K562 (cell line): ENCODE data around the gene RDH11. TPM values are rescaled to one million over a fixed set of nuclear protein-coding genes. Genes with fewer than 3 reads are reported as not detected.
A peak's percentile ranks its signal among the peaks of the same experiment; 100 is the strongest.

Experiments
- BRF1 ChIP-seq: IDR thresholded peaks from 3 replicates; pipeline ENCODE4 v1.6.1; 2011; ENCODE audit warnings: borderline replicate concordance, mild to moderate bottlenecking; ENCODE audit not compliant: insufficient read length; ENCODE audit errors: extremely low read depth
- CEBPB ChIP-seq: fragments of 450-650 bp; IDR thresholded peaks from 2 replicates; pipeline ENCODE4 v1.6.1; 2016; ENCODE audit warnings: missing genetic modification characterization, missing compliant biosample characterization
- CTBP1 ChIP-seq: fragments of 450-650 bp; IDR thresholded peaks from 2 replicates; pipeline ENCODE4 v1.6.1; 2016; ENCODE audit warnings: borderline replicate concordance
- CXXC5 ChIP-seq: fragments of 250-450 bp; sonication (Bioruptor Pico); IDR thresholded peaks from 2 replicates; pipeline ENCODE4 v1.8.0; 2022; ENCODE audit warnings: inconsistent platforms, mild to moderate bottlenecking, moderate library complexity
- HMGN3 ChIP-seq: IDR thresholded peaks from 2 replicates; pipeline ENCODE4 v1.6.1; 2011; ENCODE audit warnings: borderline replicate concordance, low read depth, mild to moderate bottlenecking, mixed read lengths, low read length; ENCODE audit not compliant: insufficient read length; ENCODE audit errors: extremely low read depth
- IFI16 ChIP-seq: fragments of 250-450 bp; sonication (Bioruptor Pico); IDR thresholded peaks from 2 replicates; pipeline ENCODE4 v2.1.2; 2022; ENCODE audit warnings: mild to moderate bottlenecking, inconsistent platforms
- L3MBTL2 ChIP-seq: fragments of 450-650 bp; IDR thresholded peaks from 2 replicates; pipeline ENCODE4 v1.6.1; 2016; ENCODE audit warnings: mild to moderate bottlenecking, moderate library complexity
- NCOA6 ChIP-seq: fragments of 450-650 bp; IDR thresholded peaks from 2 replicates; pipeline ENCODE4 v1.6.1; 2017; ENCODE audit warnings: mild to moderate bottlenecking
- NFIC ChIP-seq: fragments of 450-650 bp; IDR thresholded peaks from 2 replicates; pipeline ENCODE4 v1.6.1; 2017; ENCODE audit warnings: mild to moderate bottlenecking, inconsistent platforms
- NFYB ChIP-seq: IDR thresholded peaks from 2 replicates; pipeline ENCODE4 v1.6.1; 2011; ENCODE audit warnings: mild to moderate bottlenecking, moderate library complexity; ENCODE audit not compliant: insufficient read length; ENCODE audit errors: extremely low read depth
- NR2C1 ChIP-seq, 2 experiments: fragments of 450-650 bp; IDR thresholded peaks; 2 replicates each; pipeline ENCODE4 v1.6.1; 2017; ENCODE audit warnings: mild to moderate bottlenecking in 2 of 2, antibody characterized with exemption in 1 of 2, inconsistent platforms in 1 of 2, missing compliant biosample characterization in 1 of 2, missing genetic modification characterization in 1 of 2
- TCFL5 ChIP-seq: fragments of 250-450 bp; sonication (Bioruptor Pico); conservative IDR thresholded peaks from 2 replicates; pipeline ENCODE4 v1.6.1; 2021; ENCODE audit warnings: mild to moderate bottlenecking, moderate library complexity, matching md5 sums
- ZKSCAN8 ChIP-seq: fragments of 200-800 bp; sonication (Bioruptor generic); IDR thresholded peaks from 2 replicates; pipeline ENCODE4 v1.6.1; 2016; ENCODE audit warnings: missing genetic modification characterization, missing compliant biosample characterization
- ZNF134 ChIP-seq: fragments of 250-450 bp; sonication (Bioruptor Pico); conservative IDR thresholded peaks from 2 replicates; pipeline ENCODE4 v1.4.0; 2020
- ZNF354B ChIP-seq: fragments of 250-450 bp; sonication (Bioruptor Pico); IDR thresholded peaks from 2 replicates; pipeline ENCODE4 v1.4.0; 2020
- polyA plus RNA-seq, 8 experiments: library from polyadenylated mRNA; depleted of rRNA in 4 of 8; stranded (reverse) in 5 of 8; unstranded in 3 of 8; fragments of >200 nt; fragmentation: Nextera tagmentation in 2 of 8; fragmentation: Illumina TruSeq in 1 of 8; extraction: Ambion mirVana in 2 of 8; extraction: Trizol in 1 of 8; gene quantifications; 2 replicates each; pipeline versions ENCODE4 v1.2.1 to v1.2.3, GENCODE V29; 2011 to 2014; ENCODE audit warnings: inconsistent platforms in 1 of 8, missing spikeins in 1 of 8
- total RNA-seq, 7 experiments: library from RNA; depleted of rRNA in 6 of 7; stranded (reverse); fragments of >200 nt in 6 of 7; fragmentation: Illumina TruSeq in 2 of 7; extraction: Trizol in 2 of 7; gene quantifications; 2 replicates each; pipeline versions ENCODE4 v1.2.1 to v1.2.3, GENCODE V29; 2011 to 2021; ENCODE audit warnings: low replicate concordance in 1 of 7
- TF ChIP-seq, protein P1 (sequence below): fragments of 450-650 bp; IDR thresholded peaks from 2 replicates; pipeline ENCODE4 v1.7.1; 2018; ENCODE audit warnings: mild to moderate bottlenecking, low read depth; ENCODE audit not compliant: partially characterized antibody
- TF ChIP-seq, protein P2 (sequence below): fragments of 450-650 bp; IDR thresholded peaks from 2 replicates; pipeline ENCODE4 v1.6.1; 2017; ENCODE audit warnings: antibody characterized with exemption
- TF ChIP-seq, protein P3 (sequence below): fragments of 450-650 bp; IDR thresholded peaks from 2 replicates; pipeline ENCODE4 v1.6.1; 2018; ENCODE audit warnings: mild to moderate bottlenecking, low read depth; ENCODE audit not compliant: partially characterized antibody
- TF ChIP-seq, protein P4 (sequence below): sonication (generic); formaldehyde crosslinking; IDR thresholded peaks from 2 replicates; pipeline ENCODE4 v1.4.0; 2020; ENCODE audit warnings: mild to moderate bottlenecking, missing genetic modification reagents

Gene RDH11
- total and polyA plus RNA-seq, 9 of the 15 experiments (the other 6 are each of a cell fraction or from before 2014, with no cell fraction given) = 50.6 to 172 (median 70.5) TPM

DNA sequence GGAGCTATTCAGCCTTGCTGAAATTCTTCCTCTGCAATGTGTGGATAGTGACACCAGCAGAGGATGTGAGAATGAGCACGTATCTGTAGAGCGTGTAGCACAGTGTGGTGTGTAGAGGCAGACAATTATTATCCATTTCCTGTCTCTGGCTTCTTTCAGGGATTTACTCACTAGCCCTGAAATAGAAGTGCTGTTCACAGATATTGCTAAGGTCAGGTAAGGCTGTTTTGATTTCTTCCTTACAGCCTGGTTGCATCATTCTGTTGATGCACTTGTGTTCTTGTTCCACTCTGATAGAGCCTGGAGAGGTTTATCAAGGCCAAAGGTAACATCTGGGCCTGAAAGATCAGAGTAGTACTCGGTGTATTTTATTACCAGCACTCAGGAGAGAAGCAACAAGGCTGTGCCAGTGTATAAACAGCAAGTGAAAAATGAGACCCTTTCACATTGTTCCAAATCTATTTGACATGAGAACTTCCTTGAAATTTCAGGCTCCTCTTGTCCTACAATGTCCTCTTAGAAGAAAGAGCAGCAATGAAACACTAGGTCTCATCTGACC lies 59.1 kb downstream of the RDH11 start (continued):
- TF ChIP-seq, protein P1, sequence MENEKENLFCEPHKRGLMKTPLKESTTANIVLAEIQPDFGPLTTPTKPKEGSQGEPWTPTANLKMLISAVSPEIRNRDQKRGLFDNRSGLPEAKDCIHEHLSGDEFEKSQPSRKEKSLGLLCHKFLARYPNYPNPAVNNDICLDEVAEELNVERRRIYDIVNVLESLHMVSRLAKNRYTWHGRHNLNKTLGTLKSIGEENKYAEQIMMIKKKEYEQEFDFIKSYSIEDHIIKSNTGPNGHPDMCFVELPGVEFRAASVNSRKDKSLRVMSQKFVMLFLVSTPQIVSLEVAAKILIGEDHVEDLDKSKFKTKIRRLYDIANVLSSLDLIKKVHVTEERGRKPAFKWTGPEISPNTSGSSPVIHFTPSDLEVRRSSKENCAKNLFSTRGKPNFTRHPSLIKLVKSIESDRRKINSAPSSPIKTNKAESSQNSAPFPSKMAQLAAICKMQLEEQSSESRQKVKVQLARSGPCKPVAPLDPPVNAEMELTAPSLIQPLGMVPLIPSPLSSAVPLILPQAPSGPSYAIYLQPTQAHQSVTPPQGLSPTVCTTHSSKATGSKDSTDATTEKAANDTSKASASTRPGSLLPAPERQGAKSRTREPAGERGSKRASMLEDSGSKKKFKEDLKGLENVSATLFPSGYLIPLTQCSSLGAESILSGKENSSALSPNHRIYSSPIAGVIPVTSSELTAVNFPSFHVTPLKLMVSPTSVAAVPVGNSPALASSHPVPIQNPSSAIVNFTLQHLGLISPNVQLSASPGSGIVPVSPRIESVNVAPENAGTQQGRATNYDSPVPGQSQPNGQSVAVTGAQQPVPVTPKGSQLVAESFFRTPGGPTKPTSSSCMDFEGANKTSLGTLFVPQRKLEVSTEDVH = peak; percentile 64
- TF ChIP-seq ZNF354B (CRISPR knock-in tag) = 0 out of 2 replicates have a peak, but pooled peaks have one; percentile 51
- peak; percentile 97 for TF ChIP-seq CEBPB (tag)
- TF ChIP-seq HMGN3 = peak; percentile 57
- peak; percentile 92 for TF ChIP-seq NFIC
- TF ChIP-seq TCFL5 = peak; percentile 79; the same call in 1 of the 2 replicates
- TF ChIP-seq BRF1 = no peak
- TF ChIP-seq IFI16 = no peak
- no peak for TF ChIP-seq NFYB
- no peak for TF ChIP-seq NCOA6
- TF ChIP-seq, protein P2, sequence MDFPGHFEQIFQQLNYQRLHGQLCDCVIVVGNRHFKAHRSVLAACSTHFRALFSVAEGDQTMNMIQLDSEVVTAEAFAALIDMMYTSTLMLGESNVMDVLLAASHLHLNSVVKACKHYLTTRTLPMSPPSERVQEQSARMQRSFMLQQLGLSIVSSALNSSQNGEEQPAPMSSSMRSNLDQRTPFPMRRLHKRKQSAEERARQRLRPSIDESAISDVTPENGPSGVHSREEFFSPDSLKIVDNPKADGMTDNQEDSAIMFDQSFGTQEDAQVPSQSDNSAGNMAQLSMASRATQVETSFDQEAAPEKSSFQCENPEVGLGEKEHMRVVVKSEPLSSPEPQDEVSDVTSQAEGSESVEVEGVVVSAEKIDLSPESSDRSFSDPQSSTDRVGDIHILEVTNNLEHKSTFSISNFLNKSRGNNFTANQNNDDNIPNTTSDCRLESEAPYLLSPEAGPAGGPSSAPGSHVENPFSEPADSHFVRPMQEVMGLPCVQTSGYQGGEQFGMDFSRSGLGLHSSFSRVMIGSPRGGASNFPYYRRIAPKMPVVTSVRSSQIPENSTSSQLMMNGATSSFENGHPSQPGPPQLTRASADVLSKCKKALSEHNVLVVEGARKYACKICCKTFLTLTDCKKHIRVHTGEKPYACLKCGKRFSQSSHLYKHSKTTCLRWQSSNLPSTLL = no peak
- peak; percentile 49; the same call in 1 of the 2 replicates for TF ChIP-seq L3MBTL2
- TF ChIP-seq, protein P3, sequence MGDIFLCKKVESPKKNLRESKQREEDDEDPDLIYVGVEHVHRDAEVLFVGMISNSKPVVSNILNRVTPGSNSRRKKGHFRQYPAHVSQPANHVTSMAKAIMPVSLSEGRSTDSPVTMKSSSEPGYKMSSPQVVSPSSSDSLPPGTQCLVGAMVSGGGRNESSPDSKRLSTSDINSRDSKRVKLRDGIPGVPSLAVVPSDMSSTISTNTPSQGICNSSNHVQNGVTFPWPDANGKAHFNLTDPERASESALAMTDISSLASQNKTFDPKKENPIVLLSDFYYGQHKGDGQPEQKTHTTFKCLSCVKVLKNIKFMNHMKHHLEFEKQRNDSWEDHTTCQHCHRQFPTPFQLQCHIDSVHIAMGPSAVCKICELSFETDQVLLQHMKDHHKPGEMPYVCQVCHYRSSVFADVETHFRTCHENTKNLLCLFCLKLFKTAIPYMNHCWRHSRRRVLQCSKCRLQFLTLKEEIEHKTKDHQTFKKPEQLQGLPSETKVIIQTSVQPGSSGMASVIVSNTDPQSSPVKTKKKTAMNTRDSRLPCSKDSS = no peak
- peak; percentile 67; the same call in 1 of the 2 replicates for TF ChIP-seq ZNF134 (CRISPR knock-in tag)
- peak; percentile 70 for TF ChIP-seq NR2C1 (IDR thresholded peaks at IDR 0.05)
- peak; percentile 92 for TF ChIP-seq NR2C1 (tag; IDR thresholded peaks at IDR 0.05)
- peak; percentile 69; the same call in 1 of the 2 replicates for TF ChIP-seq ZKSCAN8 (CRISPR knock-in tag)
- peak; percentile 93 for TF ChIP-seq CTBP1
- TF ChIP-seq CXXC5 (CRISPR knock-in tag) = peak; percentile 90
- TF ChIP-seq, protein P4, sequence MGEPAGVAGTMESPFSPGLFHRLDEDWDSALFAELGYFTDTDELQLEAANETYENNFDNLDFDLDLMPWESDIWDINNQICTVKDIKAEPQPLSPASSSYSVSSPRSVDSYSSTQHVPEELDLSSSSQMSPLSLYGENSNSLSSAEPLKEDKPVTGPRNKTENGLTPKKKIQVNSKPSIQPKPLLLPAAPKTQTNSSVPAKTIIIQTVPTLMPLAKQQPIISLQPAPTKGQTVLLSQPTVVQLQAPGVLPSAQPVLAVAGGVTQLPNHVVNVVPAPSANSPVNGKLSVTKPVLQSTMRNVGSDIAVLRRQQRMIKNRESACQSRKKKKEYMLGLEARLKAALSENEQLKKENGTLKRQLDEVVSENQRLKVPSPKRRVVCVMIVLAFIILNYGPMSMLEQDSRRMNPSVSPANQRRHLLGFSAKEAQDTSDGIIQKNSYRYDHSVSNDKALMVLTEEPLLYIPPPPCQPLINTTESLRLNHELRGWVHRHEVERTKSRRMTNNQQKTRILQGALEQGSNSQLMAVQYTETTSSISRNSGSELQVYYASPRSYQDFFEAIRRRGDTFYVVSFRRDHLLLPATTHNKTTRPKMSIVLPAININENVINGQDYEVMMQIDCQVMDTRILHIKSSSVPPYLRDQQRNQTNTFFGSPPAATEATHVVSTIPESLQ = no peak
